ENCODE data around the gene BBS9.

DNA sequence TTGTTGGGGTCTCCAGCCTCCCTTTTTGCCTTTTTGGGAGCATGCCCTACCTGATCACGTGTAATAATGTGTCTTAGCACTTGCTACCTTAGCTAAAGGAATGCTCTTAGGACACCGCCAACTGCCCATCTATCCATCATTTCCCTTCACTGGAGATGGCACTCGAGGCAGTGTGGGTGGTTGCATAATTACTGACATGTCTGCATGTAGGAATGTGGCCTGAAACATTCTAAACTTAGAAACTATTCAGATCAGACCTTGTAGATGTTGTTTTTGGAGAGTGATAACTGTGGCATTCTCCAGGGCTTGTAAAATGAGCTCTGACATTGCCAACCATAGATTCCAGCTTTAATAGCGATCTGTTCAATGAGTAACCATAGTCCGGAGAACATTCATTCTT, 365.8 kb downstream of the BBS9 start:
- TF ChIP-seq, protein P1, sequence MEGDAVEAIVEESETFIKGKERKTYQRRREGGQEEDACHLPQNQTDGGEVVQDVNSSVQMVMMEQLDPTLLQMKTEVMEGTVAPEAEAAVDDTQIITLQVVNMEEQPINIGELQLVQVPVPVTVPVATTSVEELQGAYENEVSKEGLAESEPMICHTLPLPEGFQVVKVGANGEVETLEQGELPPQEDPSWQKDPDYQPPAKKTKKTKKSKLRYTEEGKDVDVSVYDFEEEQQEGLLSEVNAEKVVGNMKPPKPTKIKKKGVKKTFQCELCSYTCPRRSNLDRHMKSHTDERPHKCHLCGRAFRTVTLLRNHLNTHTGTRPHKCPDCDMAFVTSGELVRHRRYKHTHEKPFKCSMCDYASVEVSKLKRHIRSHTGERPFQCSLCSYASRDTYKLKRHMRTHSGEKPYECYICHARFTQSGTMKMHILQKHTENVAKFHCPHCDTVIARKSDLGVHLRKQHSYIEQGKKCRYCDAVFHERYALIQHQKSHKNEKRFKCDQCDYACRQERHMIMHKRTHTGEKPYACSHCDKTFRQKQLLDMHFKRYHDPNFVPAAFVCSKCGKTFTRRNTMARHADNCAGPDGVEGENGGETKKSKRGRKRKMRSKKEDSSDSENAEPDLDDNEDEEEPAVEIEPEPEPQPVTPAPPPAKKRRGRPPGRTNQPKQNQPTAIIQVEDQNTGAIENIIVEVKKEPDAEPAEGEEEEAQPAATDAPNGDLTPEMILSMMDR (conservative IDR thresholded peaks at IDR 0.05; ENCODE audit: low read length): no peak
- TF ChIP-seq EZH2phosphoT487 (IDR thresholded peaks at IDR 0.05; ENCODE audit: borderline replicate concordance): no peak

Data from Loucy (cell line).